HG02884 (cell line): ENCODE measurements around the gene OR51Q1.

Experiments
- ATAC-seq: cut with Tn5 transposase; IDR thresholded peaks from one replicate; pipeline ENCODE4 v1.9.1; 2021; ENCODE audit warnings: mild to moderate bottlenecking, moderate library complexity; ENCODE audit not compliant: unreplicated experiment

The OR51Q1 gene

GRCh38 chr11:5421811-5422210 is at the start of gene OR51Q1:
Gene OR51Q1, plus strand, starts transcription at chr11:5422111. Its CDS starts 90 bp downstream, at chr11:5422201.
- no peak for ATAC-seq

- peak; percentile 95 for ATAC-seq
Measured at GRCh38 chr11:5380740-5381342, 41.1 kb upstream of the OR51Q1 start.

GRCh38 chr11:5383576-5383975 is 38.3 kb upstream of the OR51Q1 start, which contains the start of gene OR51M1:
Gene OR51M1, plus strand, starts transcription at chr11:5383812. Its CDS starts 5,587 bp downstream, at chr11:5389399.
- ATAC-seq, result no peak

- ATAC-seq, result no peak
Measured at GRCh38 chr11:5384335-5384734, 37.6 kb upstream of the OR51Q1 start.

- no peak for ATAC-seq
Measured at GRCh38 chr11:5390210-5390609, 31.7 kb upstream of the OR51Q1 start.

- ATAC-seq, result no peak
Measured at GRCh38 chr11:5394091-5394490, 27.8 kb upstream of the OR51Q1 start.

- no peak for ATAC-seq
Measured at GRCh38 chr11:5398936-5399335, 23.0 kb upstream of the OR51Q1 start.

- no peak for ATAC-seq
Measured at GRCh38 chr11:5405173-5405572, 16.7 kb upstream of the OR51Q1 start.

- ATAC-seq, result no peak
Measured at GRCh38 chr11:5420993-5421392, 918 bp upstream of the OR51Q1 start.

GRCh38 chr11:5423131-5423530 is 1.2 kb downstream of the OR51Q1 start:
- no peak for ATAC-seq

GRCh38 chr11:5441414-5441813 is 19.5 kb downstream of the OR51Q1 start, which contains the start of gene OR51I1:
Gene OR51I1, minus strand, starts transcription at chr11:5441514. Its CDS starts 0 bp downstream, at chr11:5441514.
- ATAC-seq, result no peak

GRCh38 chr11:5443835-5444393 is 22.0 kb downstream of the OR51Q1 start:
- ATAC-seq, result no peak

GRCh38 chr11:5449023-5449422 is 27.1 kb downstream of the OR51Q1 start, which contains the start of gene OR51I2:
Gene OR51I2, plus strand, starts transcription at chr11:5449323. Its CDS starts 4,166 bp downstream, at chr11:5453489.
- ATAC-seq, result no peak

- no peak for ATAC-seq
Measured at GRCh38 chr11:5449432-5449831, 27.5 kb downstream of the OR51Q1 start.

GRCh38 chr11:5460983-5461621 is 39.2 kb downstream of the OR51Q1 start:
- ATAC-seq, result no peak

GRCh38 chr11:5467527-5467926 is 45.6 kb downstream of the OR51Q1 start:
- ATAC-seq, result no peak
